ENCODE results near the gene ACSL6. TPM values are rescaled to one million over a fixed set of nuclear protein-coding genes. Genes with fewer than 3 reads are reported as not detected.

The ACSL6 gene
- polyA plus RNA-seq, 4 donors = 0.89 to 4.9 (median 2.7) TPM

- Histone ChIP-seq H3K27me3 (ENCODE audit: control insufficient read depth in 3 of 3, insufficient read depth in 3 of 3, low read length in 3 of 3) (no peaks in the 10 kb centered on the region), H3K27ac (ENCODE audit: low read depth in 1 of 3, low read length in 2 of 3) (peak overlapping the region in 2 of 3 donors; percentile 39 to 43), H3K4me1 (ENCODE audit: control insufficient read depth in 3 of 3, insufficient read depth in 2 of 3, low read depth in 1 of 3, low read length in 2 of 3) (peaks cover 14 to 64% (median 41%) of the 10 kb centered on the region in 3 donors), H3K36me3 (ENCODE audit: control insufficient read depth in 3 of 3, insufficient read depth in 2 of 3, low read depth in 1 of 3, low read length in 3 of 3) (no peaks in the 10 kb centered on the region), H3K9me3 (ENCODE audit: control insufficient read depth in 2 of 2, insufficient read depth in 1 of 2, low read depth in 1 of 2, low read length in 1 of 2) (no peaks in the 10 kb centered on the region), H3K4me3 (ENCODE audit: low read depth in 1 of 3, low read length in 3 of 3) (no peak overlapping the region)
- peak; percentile 28 to 78 for DNase-seq
- FAIRE-seq = no peak
- 23 to 45% (median 28%) methylated on average over 6 of the region's 6 CpGs for WGBS, 3 donors
These were observed 15.0 kb downstream of the ACSL6 start for GRCh38 chr5:131996210-131997025.

- Histone ChIP-seq H3K36me3 (ENCODE audit: control insufficient read depth in 3 of 3, insufficient read depth in 2 of 3, low read depth in 1 of 3, low read length in 3 of 3) (no peaks in the 10 kb centered on the region), H3K27me3 (ENCODE audit: control insufficient read depth in 3 of 3, insufficient read depth in 3 of 3, low read length in 3 of 3) (no peaks in the 10 kb centered on the region), H3K9me3 (ENCODE audit: control insufficient read depth in 2 of 2, insufficient read depth in 1 of 2, low read depth in 1 of 2, low read length in 1 of 2) (no peaks in the 10 kb centered on the region), H3K4me3 (ENCODE audit: low read depth in 1 of 3, low read length in 3 of 3) (no peak overlapping the region), H3K4me1 (ENCODE audit: control insufficient read depth in 3 of 3, insufficient read depth in 2 of 3, low read depth in 1 of 3, low read length in 2 of 3) (peaks cover 14 to 57% (median 40%) of the 10 kb centered on the region in 3 donors), H3K27ac (ENCODE audit: low read depth in 1 of 3, low read length in 2 of 3) (peak overlapping the region in 1 of 3 donors; percentile 28)
- 36 to 52% (median 48%) methylated on average over 7 of the region's 7 CpGs for WGBS, 3 donors
- FAIRE-seq (no peak), DNase-seq (peak; percentile 49 to 89)
These were observed 16.8 kb downstream of the ACSL6 start for GRCh38 chr5:131994533-131995226.

- Histone ChIP-seq H3K27me3 (ENCODE audit: control insufficient read depth in 3 of 3, insufficient read depth in 3 of 3, low read length in 3 of 3) (no peaks in the 10 kb centered on the region), H3K4me1 (ENCODE audit: control insufficient read depth in 3 of 3, insufficient read depth in 2 of 3, low read depth in 1 of 3, low read length in 2 of 3) (peaks cover 14 to 51% (median 35%) of the 10 kb centered on the region in 3 donors), H3K4me3 (ENCODE audit: low read depth in 1 of 3, low read length in 3 of 3) (no peak overlapping the region), H3K9me3 (ENCODE audit: control insufficient read depth in 2 of 2, insufficient read depth in 1 of 2, low read depth in 1 of 2, low read length in 1 of 2) (no peaks in the 10 kb centered on the region), H3K36me3 (ENCODE audit: control insufficient read depth in 3 of 3, insufficient read depth in 2 of 3, low read depth in 1 of 3, low read length in 3 of 3) (no peaks in the 10 kb centered on the region), H3K27ac (ENCODE audit: low read depth in 1 of 3, low read length in 2 of 3) (peak overlapping the region in 1 of 3 donors; percentile 13)
- no peak for FAIRE-seq
- DNase-seq = no peak
- 76 to 79% (median 76%) methylated on average over 7 of the region's 7 CpGs for WGBS, 3 donors
These were observed 17.4 kb downstream of the ACSL6 start for GRCh38 chr5:131994090-131994489.

GRCh38 chr5:131993676-131994075 is 17.8 kb downstream of the ACSL6 start:
- Histone ChIP-seq H3K36me3 (ENCODE audit: control insufficient read depth in 3 of 3, insufficient read depth in 2 of 3, low read depth in 1 of 3, low read length in 3 of 3) (no peaks in the 10 kb centered on the region), H3K27me3 (ENCODE audit: control insufficient read depth in 3 of 3, insufficient read depth in 3 of 3, low read length in 3 of 3) (no peaks in the 10 kb centered on the region), H3K27ac (ENCODE audit: low read depth in 1 of 3, low read length in 2 of 3) (no peak overlapping the region), H3K4me1 (ENCODE audit: control insufficient read depth in 3 of 3, insufficient read depth in 2 of 3, low read depth in 1 of 3, low read length in 2 of 3) (peaks cover 14 to 47% (median 33%) of the 10 kb centered on the region in 3 donors), H3K9me3 (ENCODE audit: control insufficient read depth in 2 of 2, insufficient read depth in 1 of 2, low read depth in 1 of 2, low read length in 1 of 2) (no peaks in the 10 kb centered on the region), H3K4me3 (ENCODE audit: low read depth in 1 of 3, low read length in 3 of 3) (no peak overlapping the region)
- 70 to 90% (median 84%) methylated on average over 4 of the region's 4 CpGs for WGBS, 3 donors
- DNase-seq (no peak), FAIRE-seq (no peak)

GRCh38 chr5:131992370-131992769 is 19.1 kb downstream of the ACSL6 start:
- no peak for DNase-seq
- H3K27ac ChIP-seq (ENCODE audit: low read depth in 1 of 3, low read length in 2 of 3) = no peak overlapping the region
- H3K4me3 ChIP-seq (ENCODE audit: low read depth in 1 of 3, low read length in 3 of 3) = no peak overlapping the region

GRCh38 chr5:131991593-131992324 is 19.7 kb downstream of the ACSL6 start:
- 76 to 79% (median 76%) methylated on average over 10 of the region's 10 CpGs for WGBS, 3 donors

More at GRCh38 chr5:131992370-131992769, 19.1 kb downstream of the ACSL6 start:
- Histone ChIP-seq H3K4me1 (ENCODE audit: control insufficient read depth in 3 of 3, insufficient read depth in 2 of 3, low read depth in 1 of 3, low read length in 2 of 3) (peaks cover 7 to 35% (median 23%) of the 10 kb centered on the region in 3 donors), H3K27me3 (ENCODE audit: control insufficient read depth in 3 of 3, insufficient read depth in 3 of 3, low read length in 3 of 3) (no peaks in the 10 kb centered on the region), H3K9me3 (ENCODE audit: control insufficient read depth in 2 of 2, insufficient read depth in 1 of 2, low read depth in 1 of 2, low read length in 1 of 2) (no peaks in the 10 kb centered on the region), H3K36me3 (ENCODE audit: control insufficient read depth in 3 of 3, insufficient read depth in 2 of 3, low read depth in 1 of 3, low read length in 3 of 3) (no peaks in the 10 kb centered on the region)
- WGBS, 3 donors = 56 to 64% (median 57%) methylated on average over 5 of the region's 5 CpGs
- no peak for FAIRE-seq

GRCh38 chr5:131990716-131991115 is 20.7 kb downstream of the ACSL6 start:
- H3K9me3 ChIP-seq (ENCODE audit: control insufficient read depth in 2 of 2, insufficient read depth in 1 of 2, low read depth in 1 of 2, low read length in 1 of 2) = no peaks in the 10 kb centered on the region
- no peak for FAIRE-seq
- H3K27ac ChIP-seq (ENCODE audit: low read depth in 1 of 3, low read length in 2 of 3) = no peak overlapping the region
- 96 to 97% (median 96%) methylated on average over 13 of the region's 13 CpGs for WGBS, 3 donors
- H3K4me1 ChIP-seq (ENCODE audit: control insufficient read depth in 3 of 3, insufficient read depth in 2 of 3, low read depth in 1 of 3, low read length in 2 of 3) = peaks cover 0 to 21% (median 15%) of the 10 kb centered on the region in 3 donors
- no peak for DNase-seq
- H3K4me3 ChIP-seq (ENCODE audit: low read depth in 1 of 3, low read length in 3 of 3) = no peak overlapping the region
- no peaks in the 10 kb centered on the region for H3K27me3 ChIP-seq (ENCODE audit: control insufficient read depth in 3 of 3, insufficient read depth in 3 of 3, low read length in 3 of 3)
- H3K36me3 ChIP-seq (ENCODE audit: control insufficient read depth in 3 of 3, insufficient read depth in 2 of 3, low read depth in 1 of 3, low read length in 3 of 3) = no peaks in the 10 kb centered on the region

More at GRCh38 chr5:131991593-131992324, 19.7 kb downstream of the ACSL6 start:
- DNase-seq (no peak), FAIRE-seq (no peak)
- H3K4me3 ChIP-seq (ENCODE audit: low read depth in 1 of 3, low read length in 3 of 3) = no peak overlapping the region
- H3K27ac ChIP-seq (ENCODE audit: low read depth in 1 of 3, low read length in 2 of 3) = no peak overlapping the region
- no peaks in the 10 kb centered on the region for H3K27me3 ChIP-seq (ENCODE audit: control insufficient read depth in 3 of 3, insufficient read depth in 3 of 3, low read length in 3 of 3)
- H3K36me3 ChIP-seq (ENCODE audit: control insufficient read depth in 3 of 3, insufficient read depth in 2 of 3, low read depth in 1 of 3, low read length in 3 of 3) = no peaks in the 10 kb centered on the region
- no peaks in the 10 kb centered on the region for H3K9me3 ChIP-seq (ENCODE audit: control insufficient read depth in 2 of 2, insufficient read depth in 1 of 2, low read depth in 1 of 2, low read length in 1 of 2)
- H3K4me1 ChIP-seq (ENCODE audit: control insufficient read depth in 3 of 3, insufficient read depth in 2 of 3, low read depth in 1 of 3, low read length in 2 of 3) = peaks cover 4 to 28% (median 18%) of the 10 kb centered on the region in 3 donors

- no peak for FAIRE-seq
- no peak for DNase-seq
- Histone ChIP-seq H3K9me3 (ENCODE audit: control insufficient read depth in 2 of 2, insufficient read depth in 1 of 2, low read depth in 1 of 2, low read length in 1 of 2) (no peaks in the 10 kb centered on the region), H3K27ac (ENCODE audit: low read depth in 1 of 3, low read length in 2 of 3) (no peak overlapping the region), H3K36me3 (ENCODE audit: control insufficient read depth in 3 of 3, insufficient read depth in 2 of 3, low read depth in 1 of 3, low read length in 3 of 3) (no peaks in the 10 kb centered on the region), H3K4me3 (ENCODE audit: low read depth in 1 of 3, low read length in 3 of 3) (no peak overlapping the region), H3K27me3 (ENCODE audit: control insufficient read depth in 3 of 3, insufficient read depth in 3 of 3, low read length in 3 of 3) (no peaks in the 10 kb centered on the region), H3K4me1 (ENCODE audit: control insufficient read depth in 3 of 3, insufficient read depth in 2 of 3, low read depth in 1 of 3, low read length in 2 of 3) (peaks cover 0 to 7% (median under 1%) of the 10 kb centered on the region in 3 donors)
- 85 to 91% (median 90%) methylated on average over 6 of the region's 6 CpGs for WGBS, 3 donors
These were observed 22.9 kb downstream of the ACSL6 start for GRCh38 chr5:131988601-131989000.

All from small intestine (tissue), 7 donors.